ENCODE data around the gene GAPVD1. TPM values are rescaled to one million over a fixed set of nuclear protein-coding genes. Genes with fewer than 3 reads are reported as not detected.

GAPVD1 gene
- total RNA-seq, 1 experiment from 2014 or later, result 39.5 TPM

DNA sequence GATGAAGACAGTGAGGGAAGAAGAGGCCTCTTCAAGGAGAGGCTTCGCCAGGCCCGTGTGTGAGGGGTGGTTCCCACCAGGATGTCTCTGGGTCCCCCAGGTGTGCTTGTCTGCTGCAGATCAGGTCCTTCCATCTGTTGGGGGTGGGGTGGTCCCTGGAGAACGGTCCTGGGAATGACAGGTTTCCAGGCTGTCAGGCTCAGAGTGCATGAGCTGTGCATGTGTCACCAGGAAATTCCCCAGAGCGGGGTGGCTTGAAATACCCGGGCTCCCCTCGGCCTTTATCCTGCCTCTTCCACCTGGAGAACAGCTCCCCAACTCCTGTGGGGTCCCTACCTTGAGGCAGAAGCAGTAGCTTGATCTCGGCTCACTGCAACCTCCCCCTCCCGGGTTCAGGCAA is 118.8 kb downstream of the GAPVD1 start:
- Histone ChIP-seq H3K4me2 (ENCODE audit: insufficient read depth, insufficient read length, low read length) (no peak overlapping the region), H2BK15ac (ENCODE audit: low read depth, low read length) (no peak overlapping the region), H3T11ph (ENCODE audit: low read length) (no peak overlapping the region), H3K56ac (ENCODE audit: insufficient read length, low read depth, low read length) (no peak overlapping the region), H2BK20ac (ENCODE audit: low read depth, low read length, poor library complexity, severe bottlenecking) (no peak overlapping the region), H4K5ac (ENCODE audit: insufficient read length, low read depth, low read length) (no peak overlapping the region), H2AK5ac (ENCODE audit: insufficient read length, low read length) (no peak overlapping the region), H4K91ac (ENCODE audit: insufficient read length, low read depth, low read length) (no peak overlapping the region), H3K23me2 (ENCODE audit: insufficient read length, low read depth, low read length, poor library complexity, severe bottlenecking) (no peaks in the 10 kb centered on the region), H2BK5ac (ENCODE audit: insufficient read length, low read length) (no peak overlapping the region), H3K79me2 (ENCODE audit: insufficient read depth, low read length) (no peaks in the 10 kb centered on the region), H2BK12ac (ENCODE audit: insufficient read length, low read depth, low read length) (no peak overlapping the region), H3K9ac (ENCODE audit: extremely low read depth, insufficient read length, low read length) (no peak overlapping the region), H3K4ac (ENCODE audit: low read depth, low read length) (no peak overlapping the region), H3K23ac (ENCODE audit: insufficient read length, low read depth, low read length) (no peak overlapping the region), H3K4me1 (ENCODE audit: insufficient read depth, low read length) (0 out of 2 replicates have a peak, but pooled peaks cover 3% of the 10 kb centered on the region), H3K18ac (ENCODE audit: insufficient read length, low read depth, low read length) (no peak overlapping the region), H2BK120ac (ENCODE audit: low read depth, low read length, poor library complexity, severe bottlenecking) (no peak overlapping the region), H4K20me1 (ENCODE audit: control insufficient read depth, insufficient read depth, insufficient read length) (no peaks in the 10 kb centered on the region), H3K27ac (ENCODE audit: insufficient read length, low read depth, low read length) (no peak overlapping the region), H3K9me3 (ENCODE audit: control insufficient read depth, low read depth, low read length) (no peaks in the 10 kb centered on the region), H3K14ac (ENCODE audit: insufficient read depth, low read length) (no peak overlapping the region), H2AFZ (ENCODE audit: low read length) (no peak overlapping the region), H4K8ac (replicated peaks; ENCODE audit: insufficient read length, low read depth, low read length) (no peak overlapping the region), H3K27me3 (ENCODE audit: insufficient read depth, low read length) (no peaks in the 10 kb centered on the region), H3K79me1 (ENCODE audit: insufficient read depth, low read depth, low read length, poor library complexity, severe bottlenecking) (no peaks in the 10 kb centered on the region)
- H3K36me3 Mint-ChIP-seq (ENCODE audit: insufficient read depth in 1 of 3, low read depth in 3 of 3), result no peaks in the 10 kb centered on the region
- H3K27me3 Mint-ChIP-seq (ENCODE audit: low read depth), result peaks cover 2% of the 10 kb centered on the region
- DNase-seq, result no peak
- H3K4me1 Mint-ChIP-seq, result peaks cover 0 to 3% of the 10 kb centered on the region in 2 experiments; a peak in 1 of 4 replicates
- TF ChIP-seq, protein P1, sequence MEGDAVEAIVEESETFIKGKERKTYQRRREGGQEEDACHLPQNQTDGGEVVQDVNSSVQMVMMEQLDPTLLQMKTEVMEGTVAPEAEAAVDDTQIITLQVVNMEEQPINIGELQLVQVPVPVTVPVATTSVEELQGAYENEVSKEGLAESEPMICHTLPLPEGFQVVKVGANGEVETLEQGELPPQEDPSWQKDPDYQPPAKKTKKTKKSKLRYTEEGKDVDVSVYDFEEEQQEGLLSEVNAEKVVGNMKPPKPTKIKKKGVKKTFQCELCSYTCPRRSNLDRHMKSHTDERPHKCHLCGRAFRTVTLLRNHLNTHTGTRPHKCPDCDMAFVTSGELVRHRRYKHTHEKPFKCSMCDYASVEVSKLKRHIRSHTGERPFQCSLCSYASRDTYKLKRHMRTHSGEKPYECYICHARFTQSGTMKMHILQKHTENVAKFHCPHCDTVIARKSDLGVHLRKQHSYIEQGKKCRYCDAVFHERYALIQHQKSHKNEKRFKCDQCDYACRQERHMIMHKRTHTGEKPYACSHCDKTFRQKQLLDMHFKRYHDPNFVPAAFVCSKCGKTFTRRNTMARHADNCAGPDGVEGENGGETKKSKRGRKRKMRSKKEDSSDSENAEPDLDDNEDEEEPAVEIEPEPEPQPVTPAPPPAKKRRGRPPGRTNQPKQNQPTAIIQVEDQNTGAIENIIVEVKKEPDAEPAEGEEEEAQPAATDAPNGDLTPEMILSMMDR (conservative IDR thresholded peaks at IDR 0.05), result no peak
- H3K9me3 Mint-ChIP-seq, result peaks cover 0 to 3% of the 10 kb centered on the region in 2 experiments; a peak in 1 of 5 replicates
- H3K4me3 Mint-ChIP-seq, result no peak overlapping the region
- WGBS (ENCODE audit: extremely low coverage, insufficient read length, low lambda C conversion rate), result no CpG with 5 or more reads among the region's 8 CpGs
- no peak overlapping the region for H3K27ac Mint-ChIP-seq

All from H9 (cell line).